Measurements from ENCODE around the gene KIAA0753.

- TF ChIP-seq CTCF (IDR thresholded peaks at IDR 0.05; ENCODE audit: low read depth, low read length, poor library complexity, severe bottlenecking): no peak
- TF ChIP-seq EZH2phosphoT487 (IDR thresholded peaks at IDR 0.05; ENCODE audit: borderline replicate concordance, low read length): no peak
These were observed 20.9 kb upstream of the KIAA0753 start for GRCh38 chr17:6661464-6661848.
